Stimulated activated CD4-positive, alpha-beta T cell treated with anti-CD3 and anti-CD28 coated beads, TNF-alpha, amount 100 ng/mL, for 4 hours (primary cell): ENCODE data around the gene SSTR5.
A peak's percentile ranks its signal among the peaks of the same experiment; 100 is the strongest.

ENCODE experiments used
- DNase-seq, 3 experiments: peaks; one replicate each; pipeline ENCODE4 v3.0.0-alpha.2; 2020; ENCODE audit warnings: low read depth in 3 of 3

The SSTR5 gene

GRCh38 chr16:1102921-1103635 is 30.5 kb downstream of the SSTR5 start:
- DNase-seq, result peak; percentile 45 to 62 (median 45)

DNA sequence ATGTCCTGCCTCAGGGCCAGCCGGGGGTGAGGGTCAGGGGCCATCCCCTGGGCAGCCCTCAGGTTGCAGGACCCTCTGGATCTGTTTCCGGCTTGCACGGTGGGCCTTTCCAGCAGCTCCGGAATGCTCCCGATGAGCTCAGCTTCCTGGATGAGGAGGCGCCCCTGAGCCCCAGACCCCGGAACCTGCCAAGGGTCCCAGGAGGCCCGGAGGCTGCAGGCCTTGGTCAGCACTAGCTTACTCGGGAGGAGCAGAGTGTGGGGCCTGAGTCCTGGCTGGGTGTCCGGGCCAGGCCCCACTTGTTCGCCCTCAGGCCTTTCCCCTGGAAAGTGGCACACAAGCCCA is 31.1 kb downstream of the SSTR5 start:
- no peak for DNase-seq

DNA sequence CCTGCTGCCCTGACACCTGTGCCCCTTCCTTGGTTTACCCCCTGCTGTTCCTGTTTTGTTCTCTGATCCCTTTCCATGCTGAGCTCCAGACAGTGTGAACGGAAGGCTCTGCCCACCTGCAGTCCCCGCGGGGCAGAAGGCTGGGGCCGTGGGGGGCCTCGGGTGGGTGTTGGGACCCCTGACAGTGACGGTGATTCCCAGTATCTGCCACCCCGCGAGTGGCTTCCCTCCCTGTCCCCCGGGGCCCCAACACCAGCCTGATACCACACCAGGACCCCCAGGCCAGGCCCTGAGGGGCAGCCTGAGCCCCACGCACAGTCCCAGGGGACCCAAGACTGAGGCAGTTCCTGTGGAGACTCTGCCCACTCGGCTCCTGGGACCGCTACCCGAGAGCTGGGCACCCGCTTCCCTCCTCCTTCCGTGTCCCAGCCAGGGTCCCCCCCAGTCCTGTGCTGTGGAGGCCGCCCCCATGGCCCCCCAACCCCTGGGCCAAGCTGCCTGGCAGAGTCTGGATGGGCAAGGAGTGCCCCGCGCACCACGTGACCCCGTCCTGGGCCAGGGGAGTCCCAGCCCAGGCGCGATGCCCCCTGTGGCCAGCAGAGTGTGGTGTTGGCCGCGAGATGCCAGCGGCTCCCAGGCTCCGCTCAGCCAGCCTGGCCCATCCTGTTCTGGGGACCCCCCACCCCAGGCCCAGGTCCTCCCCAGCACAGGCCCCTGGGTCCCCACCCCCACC is 33.5 kb downstream of the SSTR5 start:
- DNase-seq, result peak in 1 of 3 experiments; percentile 28

- DNase-seq, result no peak
Measured at GRCh38 chr16:1106659-1107058, 34.1 kb downstream of the SSTR5 start.

GRCh38 chr16:1107141-1107540 is 34.6 kb downstream of the SSTR5 start:
- no peak for DNase-seq

DNA sequence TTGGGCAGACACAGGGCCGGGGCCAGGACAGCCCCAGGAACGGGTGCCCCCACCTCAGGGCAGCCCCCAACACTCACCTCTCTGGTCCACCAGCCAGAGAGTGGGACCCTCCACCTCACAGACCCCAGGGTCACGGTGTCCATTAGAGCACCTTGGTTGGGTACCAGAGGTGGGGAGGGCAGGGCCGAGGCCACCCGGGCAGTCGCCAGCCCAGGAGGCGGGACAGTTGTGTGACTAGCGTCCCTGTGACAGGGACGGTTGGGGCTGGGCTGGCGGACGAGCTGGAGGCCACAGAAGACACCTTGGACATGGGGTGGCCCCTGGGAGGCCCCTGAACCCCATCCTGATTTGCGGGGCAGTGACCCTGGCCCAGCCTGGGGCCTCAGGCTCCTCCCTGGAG is 35.2 kb downstream of the SSTR5 start:
- DNase-seq, result no peak

DNA sequence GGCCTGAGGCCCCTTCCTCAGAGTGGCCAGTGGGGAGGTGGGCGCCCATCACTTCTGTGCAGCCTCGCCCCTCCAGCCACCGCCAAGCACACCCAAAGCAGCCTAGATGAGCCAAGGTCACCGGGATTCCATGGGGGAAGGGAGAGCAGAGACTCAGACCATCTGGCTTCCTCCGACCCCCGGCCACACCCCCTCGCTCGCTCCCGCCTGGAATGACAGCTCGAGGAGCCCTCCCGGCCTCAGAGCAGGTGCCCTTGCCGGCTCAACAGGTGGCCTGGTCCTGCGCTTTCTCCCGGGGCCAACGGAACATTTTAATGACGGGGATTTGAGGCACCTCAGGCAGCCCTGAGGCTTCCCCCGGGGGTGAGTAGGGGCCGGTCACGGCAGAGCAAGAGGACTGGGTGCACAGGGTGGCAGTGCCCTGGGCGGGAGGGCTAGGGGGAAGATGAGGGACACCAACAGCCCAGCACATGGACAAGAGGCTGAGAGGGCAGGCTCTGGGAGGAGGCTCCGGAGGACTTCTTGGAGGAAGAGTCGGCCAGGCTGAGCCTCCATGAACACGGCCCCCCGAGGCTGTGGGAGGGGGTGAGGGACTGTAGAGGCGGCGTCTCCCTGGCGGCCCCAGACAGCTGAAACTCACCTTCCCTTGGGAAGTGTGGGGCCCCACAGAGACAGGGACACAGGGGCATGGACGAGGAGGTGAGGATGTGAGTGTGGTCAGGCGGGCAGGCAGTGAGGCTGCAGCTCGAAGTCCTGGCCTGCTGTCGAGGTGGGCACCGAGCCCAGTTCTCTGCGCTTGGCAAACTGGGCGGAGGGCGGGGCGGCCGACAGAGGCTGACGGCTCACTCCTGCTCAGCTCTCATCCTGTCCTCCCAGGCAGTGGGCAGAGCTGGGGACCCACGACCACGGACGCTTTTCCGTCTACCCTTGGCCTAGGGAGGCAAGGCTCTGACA is 36.0 kb downstream of the SSTR5 start:
- no peak for DNase-seq

DNA sequence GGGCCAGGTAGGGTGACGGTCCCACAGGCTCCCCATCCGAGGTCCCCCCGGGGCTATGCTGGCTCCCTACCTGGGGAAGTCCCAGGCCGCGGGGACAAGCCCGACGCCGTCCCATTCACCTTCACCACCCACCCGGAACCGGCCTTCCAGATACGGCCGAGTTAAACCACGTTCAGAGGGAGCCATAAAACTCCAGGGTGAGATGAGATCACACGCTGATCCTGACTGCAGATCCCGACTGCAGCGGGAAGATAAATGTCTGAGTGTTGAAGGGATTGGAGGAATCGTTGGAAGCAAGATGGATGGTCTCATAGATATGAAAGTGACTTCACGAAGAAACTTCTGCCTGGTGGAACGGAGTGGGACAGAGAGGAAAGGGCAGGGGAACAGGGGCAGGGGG is 37.1 kb downstream of the SSTR5 start:
- no peak for DNase-seq

GRCh38 chr16:1112506-1113184 is 40.1 kb downstream of the SSTR5 start:
- no peak for DNase-seq

GRCh38 chr16:1113489-1113888 is 40.9 kb downstream of the SSTR5 start:
- no peak for DNase-seq

DNA sequence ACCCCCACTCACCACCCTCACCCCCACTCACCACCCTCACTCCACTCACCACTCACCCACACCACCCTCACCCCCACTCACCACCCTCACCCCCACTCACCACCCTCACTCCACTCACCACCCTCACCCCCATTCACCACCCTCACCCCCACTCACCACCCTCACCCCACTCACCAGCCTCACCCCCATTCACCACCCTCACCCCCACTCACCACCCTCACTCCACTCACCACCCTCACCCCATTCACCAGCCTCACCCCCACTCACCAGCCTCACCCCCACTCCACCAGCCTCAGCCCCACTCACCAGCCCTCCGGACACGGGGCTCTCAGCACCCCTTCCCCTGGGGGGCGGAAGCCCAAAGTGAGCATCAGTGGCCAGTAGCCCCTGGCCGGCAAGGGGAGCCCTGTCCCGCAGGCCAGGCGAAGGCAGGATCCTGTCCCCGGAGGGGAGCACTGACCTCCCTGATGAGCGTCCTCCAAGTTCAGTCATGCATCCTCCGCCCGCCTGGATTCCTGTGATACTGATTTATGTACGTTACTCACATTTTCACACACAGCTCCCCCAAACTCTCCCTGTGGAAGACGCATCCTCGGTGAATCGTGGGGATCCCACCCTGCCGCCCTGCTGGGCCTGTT is 41.5 kb downstream of the SSTR5 start:
- no peak for DNase-seq

- DNase-seq, result no peak
Measured at GRCh38 chr16:1116693-1117077, 44.1 kb downstream of the SSTR5 start.

DNA sequence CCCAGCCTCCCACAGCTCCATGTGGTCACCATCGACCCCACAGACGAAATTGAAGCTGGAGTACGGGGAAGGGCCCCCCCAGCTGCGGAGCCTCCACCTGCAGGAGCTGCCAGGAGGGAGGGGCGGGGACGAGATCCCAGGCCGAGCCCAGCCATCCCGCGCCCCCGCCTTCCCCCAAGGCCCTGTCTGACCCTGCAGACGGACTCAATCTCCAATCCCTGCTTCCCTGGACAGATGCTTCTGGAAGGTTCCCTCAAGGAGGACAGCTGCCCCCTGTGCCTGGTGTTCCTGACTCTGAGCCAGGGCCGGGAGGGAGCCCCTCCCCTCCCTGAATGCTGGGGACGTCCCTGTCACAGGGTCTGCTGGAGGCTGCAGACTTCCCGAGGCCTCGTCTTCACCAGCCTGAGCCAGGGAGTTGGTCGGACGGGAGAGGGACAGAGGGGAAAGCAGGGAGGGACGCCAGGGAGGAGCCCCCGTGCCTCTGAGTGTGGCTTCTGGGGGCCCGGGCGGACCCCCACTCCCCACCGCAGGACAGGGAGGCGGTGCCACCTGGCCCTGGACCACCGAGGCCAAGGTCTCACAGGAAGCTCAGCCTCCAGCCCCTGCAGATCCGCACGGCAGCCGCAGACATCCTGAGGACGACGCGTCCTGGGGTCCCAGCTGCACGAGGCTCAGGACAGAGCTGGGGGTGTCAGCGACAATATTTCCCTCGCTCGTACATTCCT is 44.8 kb downstream of the SSTR5 start:
- no peak for DNase-seq

- DNase-seq, result no peak
Measured at GRCh38 chr16:1117926-1118325, 45.4 kb downstream of the SSTR5 start.

- no peak for DNase-seq
Measured at GRCh38 chr16:1119129-1119528, 46.6 kb downstream of the SSTR5 start.

DNA sequence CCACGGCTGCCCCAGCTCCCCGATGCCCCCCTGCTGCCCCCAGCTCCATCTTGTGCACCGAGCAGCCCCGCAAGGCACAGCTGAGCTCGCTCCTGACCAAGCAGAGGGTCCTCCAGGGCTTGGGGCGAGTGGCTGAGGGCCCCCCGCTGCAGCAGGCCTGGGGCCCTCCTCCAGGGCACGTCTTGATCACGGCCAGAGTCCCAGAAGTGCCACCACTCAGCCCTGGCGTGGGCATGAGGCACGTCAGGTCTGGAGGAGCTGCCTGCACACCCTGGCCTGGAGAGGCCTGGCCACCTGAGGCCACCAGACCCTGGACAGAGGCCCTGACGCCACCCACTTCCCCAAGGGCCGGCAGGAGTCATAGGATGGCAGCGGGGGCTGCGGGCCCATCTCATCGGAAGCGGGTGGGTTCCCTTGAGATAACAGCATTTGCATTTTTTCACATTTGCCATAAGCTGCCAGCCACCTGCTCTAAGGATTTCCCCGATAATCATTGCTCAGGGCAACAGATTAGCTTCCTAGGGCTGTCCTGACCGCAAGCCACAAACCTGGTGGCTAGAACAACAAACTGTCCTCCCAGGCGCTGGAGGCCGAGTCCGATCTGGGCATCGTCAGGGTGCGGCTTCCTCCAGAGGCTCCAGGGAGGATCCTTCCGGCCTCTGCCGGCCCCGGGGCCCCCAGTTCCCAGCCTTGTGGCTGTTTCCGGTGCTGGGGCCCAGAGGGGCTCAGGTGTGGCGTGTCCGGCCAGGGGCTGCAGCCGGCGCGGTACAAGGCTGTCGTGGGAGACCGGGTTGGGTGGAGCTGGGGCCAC is 47.4 kb downstream of the SSTR5 start:
- DNase-seq, result no peak

DNA sequence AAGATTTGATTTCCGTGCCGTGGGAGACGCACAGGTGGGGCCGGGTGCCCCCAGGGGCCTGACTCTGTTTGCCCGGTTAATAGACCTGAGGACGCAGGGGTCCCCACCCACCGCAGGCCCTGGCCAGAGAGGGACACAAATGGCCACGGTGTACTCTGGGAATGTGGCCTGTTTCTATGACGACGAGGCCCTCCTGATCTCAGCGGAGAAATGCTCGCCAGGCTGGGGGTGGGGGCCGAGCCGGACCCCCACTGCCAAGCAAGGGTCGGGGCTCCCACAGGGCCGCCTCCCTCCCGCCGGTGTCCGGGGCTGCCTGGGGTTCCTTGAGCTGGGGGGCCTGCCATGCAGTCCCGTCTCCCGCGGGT is 48.0 kb downstream of the SSTR5 start:
- no peak for DNase-seq

DNA sequence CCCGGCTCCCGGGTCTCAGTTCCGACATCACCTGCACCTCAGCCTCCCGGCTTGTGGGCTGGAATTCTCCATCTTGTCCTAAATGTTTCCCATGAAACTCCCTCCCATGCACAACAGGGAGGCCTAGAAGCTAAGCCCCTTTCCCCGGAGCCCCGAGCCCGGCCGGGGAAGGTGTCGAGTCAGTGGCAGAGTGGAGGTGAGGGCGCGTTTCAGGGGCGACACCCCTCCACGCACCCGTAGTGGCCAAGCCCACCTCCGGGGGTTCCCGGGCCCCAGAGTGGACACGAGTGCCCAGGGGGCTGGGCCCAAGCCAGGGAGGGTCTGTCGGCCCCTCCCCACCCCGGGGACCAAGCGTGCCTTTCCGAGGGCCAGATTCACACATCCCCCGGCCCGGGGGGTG is 48.5 kb downstream of the SSTR5 start:
- no peak for DNase-seq

DNA sequence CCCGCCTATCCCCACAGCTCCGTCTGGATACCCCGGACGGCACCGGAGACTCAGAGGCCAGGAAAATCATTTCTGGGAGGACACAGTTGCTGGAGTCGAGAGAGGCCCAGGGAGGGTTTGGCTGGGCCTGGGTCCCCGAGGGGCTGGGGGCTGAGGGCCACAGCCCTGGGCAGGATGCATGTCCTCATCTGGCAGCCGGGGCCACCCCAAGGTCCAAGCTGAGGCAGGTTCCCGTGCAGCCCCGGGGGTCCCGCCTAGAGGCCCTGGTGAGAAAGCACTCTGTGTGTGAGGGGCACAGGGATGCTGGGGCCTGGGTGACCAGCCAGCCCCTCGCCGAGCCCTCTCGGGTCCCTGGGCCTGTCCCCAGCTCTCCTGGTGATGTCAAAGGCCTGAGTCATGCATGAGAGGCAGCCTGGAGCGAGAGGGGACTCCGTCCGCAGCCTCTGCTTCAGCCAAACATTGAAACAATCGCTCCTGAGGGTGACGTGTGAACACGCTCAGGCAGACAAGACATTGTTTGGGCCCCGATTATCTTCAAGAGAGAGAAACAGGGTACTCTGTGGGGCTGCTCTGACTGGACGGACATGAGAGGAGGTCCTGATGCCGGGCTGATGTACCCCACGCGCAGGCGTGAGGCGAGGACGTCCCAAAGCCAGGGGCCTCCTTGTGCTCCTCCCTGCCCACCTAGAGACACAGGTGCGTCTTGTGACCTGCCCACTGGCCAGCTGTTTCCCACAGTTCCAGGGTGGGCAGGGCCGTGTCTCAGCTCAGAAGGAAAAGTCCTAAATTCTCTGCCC is 49.3 kb downstream of the SSTR5 start:
- DNase-seq, result no peak
